Measurements from ENCODE around the gene P2RY14. TPM values are rescaled to one million over a fixed set of nuclear protein-coding genes. Genes with fewer than 3 reads are reported as not detected.

The P2RY14 gene
- total and polyA plus RNA-seq, 8 donors: 1.7 to 43.2 (median 9.2) TPM

DNA sequence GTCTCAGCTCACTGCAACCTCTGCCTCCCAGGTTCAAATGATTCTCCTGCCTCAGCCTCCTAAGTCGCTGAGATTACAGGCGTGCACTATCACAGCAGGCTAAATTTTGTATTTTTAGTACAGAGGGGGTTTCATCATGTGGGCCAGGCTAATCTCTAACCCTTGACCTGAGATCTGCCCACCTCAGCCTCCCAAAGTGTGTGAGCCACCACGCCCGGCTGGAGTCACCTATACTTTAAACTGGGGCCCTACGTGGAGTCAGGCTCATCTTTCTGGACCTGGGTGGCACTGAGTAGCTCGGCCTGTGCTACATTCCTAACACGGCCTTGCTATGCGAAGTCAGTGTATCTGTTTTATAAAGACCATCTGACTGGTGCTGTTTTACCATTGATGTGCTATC lies 81.1 kb downstream of the P2RY14 start:
- intact Hi-C loops (cut with DNase I; ENCODE audit: low total_unique reads): no loop called here
- DNase-seq: no peak
- no peaks in the 10 kb centered on the region for H3K36me3 ChIP-seq

DNA sequence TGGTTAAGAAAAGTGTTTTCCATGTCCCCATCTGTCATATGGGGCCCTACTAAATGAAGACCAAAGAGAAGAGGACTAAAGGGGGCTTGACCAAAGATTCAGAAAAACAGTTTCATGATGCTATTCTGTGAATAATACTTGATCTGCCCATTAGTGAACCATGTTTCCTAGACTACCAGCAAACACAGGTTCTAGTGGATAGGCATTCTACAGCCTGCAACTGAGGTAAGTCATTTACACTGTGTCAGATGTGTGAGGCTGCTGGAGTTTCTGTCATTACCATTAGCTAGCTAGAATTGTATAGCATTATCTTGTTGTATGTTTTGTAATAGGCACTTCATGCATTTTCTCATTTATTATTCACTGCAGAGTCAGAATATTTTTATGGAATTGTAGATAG lies 81.9 kb downstream of the P2RY14 start:
- Histone ChIP-seq H3K36me3 (no peaks in the 10 kb centered on the region), H3K4me3 (no peak overlapping the region), H3K27me3 (no peaks in the 10 kb centered on the region), H3K4me1 (no peaks in the 10 kb centered on the region), H3K27ac (no peak overlapping the region), H3K9me3 (no peaks in the 10 kb centered on the region)
- no peak for DNase-seq
- TF ChIP-seq POLR2AphosphoS5 (IDR thresholded peaks at IDR 0.05) (no peak), POLR2A (IDR thresholded peaks at IDR 0.05) (no peak), EP300 (IDR thresholded peaks at IDR 0.05) (no peak)
- TF ChIP-seq, protein P1, sequence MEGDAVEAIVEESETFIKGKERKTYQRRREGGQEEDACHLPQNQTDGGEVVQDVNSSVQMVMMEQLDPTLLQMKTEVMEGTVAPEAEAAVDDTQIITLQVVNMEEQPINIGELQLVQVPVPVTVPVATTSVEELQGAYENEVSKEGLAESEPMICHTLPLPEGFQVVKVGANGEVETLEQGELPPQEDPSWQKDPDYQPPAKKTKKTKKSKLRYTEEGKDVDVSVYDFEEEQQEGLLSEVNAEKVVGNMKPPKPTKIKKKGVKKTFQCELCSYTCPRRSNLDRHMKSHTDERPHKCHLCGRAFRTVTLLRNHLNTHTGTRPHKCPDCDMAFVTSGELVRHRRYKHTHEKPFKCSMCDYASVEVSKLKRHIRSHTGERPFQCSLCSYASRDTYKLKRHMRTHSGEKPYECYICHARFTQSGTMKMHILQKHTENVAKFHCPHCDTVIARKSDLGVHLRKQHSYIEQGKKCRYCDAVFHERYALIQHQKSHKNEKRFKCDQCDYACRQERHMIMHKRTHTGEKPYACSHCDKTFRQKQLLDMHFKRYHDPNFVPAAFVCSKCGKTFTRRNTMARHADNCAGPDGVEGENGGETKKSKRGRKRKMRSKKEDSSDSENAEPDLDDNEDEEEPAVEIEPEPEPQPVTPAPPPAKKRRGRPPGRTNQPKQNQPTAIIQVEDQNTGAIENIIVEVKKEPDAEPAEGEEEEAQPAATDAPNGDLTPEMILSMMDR (IDR thresholded peaks at IDR 0.05): no peak
- intact Hi-C loops (cut with DNase I; ENCODE audit: low total_unique reads): no loop called here

More for the DNA sequence above, 81.1 kb downstream of the P2RY14 start:
- no peaks in the 10 kb centered on the region for H3K4me1 ChIP-seq
- H3K9me3 ChIP-seq: no peaks in the 10 kb centered on the region
- no peak overlapping the region for H3K27ac ChIP-seq
- 92 to 98% (median 96%) methylated on average over 8 of the region's 8 CpGs for WGBS, 5 donors
- H3K4me3 ChIP-seq: no peak overlapping the region
- no peaks in the 10 kb centered on the region for H3K27me3 ChIP-seq
- TF ChIP-seq, protein P1 (IDR thresholded peaks at IDR 0.05): no peak
- TF ChIP-seq EP300 (IDR thresholded peaks at IDR 0.05) (no peak), POLR2A (IDR thresholded peaks at IDR 0.05) (no peak), POLR2AphosphoS5 (IDR thresholded peaks at IDR 0.05) (no peak)

DNA sequence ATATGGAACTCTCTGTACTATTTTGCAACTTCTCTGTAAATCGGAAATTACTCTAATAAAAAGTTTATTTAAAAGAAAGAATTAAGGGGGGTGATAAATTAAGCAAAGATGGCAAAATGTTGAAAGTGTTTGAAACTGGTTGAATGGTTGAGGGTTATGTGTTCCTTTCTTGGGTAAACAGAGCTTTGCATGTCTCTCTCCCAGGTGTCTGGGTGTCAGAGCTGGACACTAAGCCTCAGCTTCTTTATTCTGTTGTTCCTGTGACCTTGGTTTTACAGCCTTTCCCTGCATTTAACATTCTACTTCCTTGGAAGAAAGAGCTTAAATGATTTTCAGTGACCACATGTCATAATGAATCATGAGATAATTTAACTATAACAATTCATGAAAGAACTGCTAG lies 82.5 kb downstream of the P2RY14 start:
- no peak for DNase-seq
- TF ChIP-seq, protein P1 (IDR thresholded peaks at IDR 0.05): no peak
- TF ChIP-seq POLR2A (IDR thresholded peaks at IDR 0.05): no peak
- TF ChIP-seq POLR2AphosphoS5 (IDR thresholded peaks at IDR 0.05): no peak
- TF ChIP-seq EP300 (IDR thresholded peaks at IDR 0.05): no peak
- intact Hi-C loops (cut with DNase I; ENCODE audit: low total_unique reads): no loop called here

DNA sequence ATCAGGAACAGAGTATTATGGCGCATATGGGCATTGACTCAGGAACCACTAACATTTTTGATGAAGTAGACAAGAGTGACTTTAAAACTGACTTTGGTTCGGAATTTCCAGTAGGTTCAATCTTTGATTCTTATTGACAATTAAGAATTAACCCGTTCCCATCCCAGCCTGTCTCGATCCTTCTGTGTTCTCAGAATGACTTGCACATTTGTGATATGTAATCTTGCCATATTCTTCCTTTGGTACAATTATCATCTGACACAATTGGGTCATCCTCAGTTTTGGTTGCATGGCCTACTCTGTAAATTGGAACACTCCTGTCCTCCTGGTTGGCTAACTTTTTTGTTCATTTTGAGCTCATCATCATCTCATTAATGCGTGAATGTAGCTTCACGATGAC lies 85.8 kb downstream of the P2RY14 start:
- no peak overlapping the region for H3K27ac ChIP-seq
- no peaks in the 10 kb centered on the region for H3K9me3 ChIP-seq
- no peak for DNase-seq
- intact Hi-C loops (cut with DNase I; ENCODE audit: low total_unique reads): no loop called here
- no peak overlapping the region for H3K4me3 ChIP-seq
- H3K4me1 ChIP-seq: no peaks in the 10 kb centered on the region
- H3K27me3 ChIP-seq: no peaks in the 10 kb centered on the region
- WGBS, 5 donors: 90 to 92% (median 91%) methylated on average over 6 of the region's 6 CpGs
- TF ChIP-seq POLR2A (IDR thresholded peaks at IDR 0.05): no peak
- TF ChIP-seq, protein P1 (IDR thresholded peaks at IDR 0.05): no peak
- TF ChIP-seq POLR2AphosphoS5 (IDR thresholded peaks at IDR 0.05): no peak
- no peak for TF ChIP-seq EP300 (IDR thresholded peaks at IDR 0.05)
- H3K36me3 ChIP-seq: no peaks in the 10 kb centered on the region

More for the DNA sequence above, 82.5 kb downstream of the P2RY14 start:
- Histone ChIP-seq H3K4me1 (no peaks in the 10 kb centered on the region), H3K36me3 (no peaks in the 10 kb centered on the region), H3K9me3 (no peaks in the 10 kb centered on the region), H3K27ac (no peak overlapping the region), H3K27me3 (no peaks in the 10 kb centered on the region), H3K4me3 (no peak overlapping the region)
- 70 to 91% (median 83%) methylated on average over 1 of the region's 1 CpG for WGBS, 5 donors

Measured in stomach (tissue), 9 donors.